Stimulated activated CD4-positive, alpha-beta T cell treated with anti-CD3 and anti-CD28 coated beads, Interleukin-15, amount 100 ng/mL, for 24 hours (primary cell): Measurements from ENCODE around the gene FRMD3.

Source experiments
- DNase-seq: peaks from one replicate; pipeline ENCODE4 v3.0.0-alpha.2; 2020

The FRMD3 gene

DNA sequence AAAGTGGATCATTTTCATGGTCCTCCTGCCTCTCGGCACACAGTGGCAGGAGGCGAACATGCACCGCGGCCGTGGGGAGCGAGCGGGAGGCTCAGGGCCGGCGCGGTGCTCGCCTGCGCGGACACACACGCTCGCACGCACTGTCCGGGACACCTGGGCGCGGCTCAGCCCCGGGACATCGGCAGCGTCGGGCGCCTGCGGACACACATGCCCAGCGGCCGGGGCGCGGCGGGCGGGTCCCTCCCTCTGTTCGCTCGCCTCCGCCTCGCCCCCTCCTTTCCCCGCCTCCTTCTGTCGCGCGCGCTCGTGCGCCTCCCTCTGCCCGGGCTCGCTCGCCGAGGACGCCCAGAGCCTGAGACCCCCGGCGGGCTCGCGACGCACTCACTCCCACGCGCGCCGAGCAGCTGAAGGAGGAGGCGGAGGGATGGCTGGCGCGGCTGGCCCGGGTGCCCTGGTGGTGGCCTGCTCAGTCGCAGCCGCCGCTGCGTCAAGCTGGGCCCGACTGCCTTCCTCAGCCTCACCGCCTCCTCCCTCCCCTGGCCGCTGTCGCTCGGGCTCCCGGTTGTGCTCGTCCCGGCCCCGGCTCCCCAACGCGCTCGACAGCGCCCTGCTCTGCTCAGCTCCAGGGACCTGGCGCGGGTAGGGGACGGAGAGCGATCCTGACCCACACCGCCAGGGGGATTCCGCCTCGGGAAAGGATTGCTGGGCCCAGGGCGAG lies at the start of gene FRMD3:
TSS of gene FRMD3 (minus strand) at position 230 of the 718 bp plus-strand sequence. CDS start at position 60, 170 bp downstream.
- peak; percentile 63 for DNase-seq

DNA sequence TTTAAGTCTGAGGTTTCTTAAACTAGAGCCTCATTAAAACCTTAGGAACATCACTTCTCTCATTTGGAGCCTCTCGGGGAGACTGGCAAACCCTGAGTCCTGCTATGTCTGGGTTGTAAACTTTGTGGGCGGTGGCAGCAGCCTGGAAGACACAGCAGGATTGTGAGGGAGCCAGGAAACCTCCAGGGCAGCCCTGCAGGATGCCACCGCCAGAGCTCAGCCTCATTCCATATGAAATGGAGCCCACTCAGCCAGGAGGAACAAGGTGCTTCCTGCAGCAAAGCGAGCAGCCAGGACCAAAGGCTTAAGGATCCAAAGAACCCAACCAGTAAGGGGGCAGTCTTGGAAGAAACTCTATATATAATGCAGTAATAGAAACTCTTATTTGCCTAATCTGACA lies 46.8 kb upstream of the FRMD3 start:
- no peak for DNase-seq

DNA sequence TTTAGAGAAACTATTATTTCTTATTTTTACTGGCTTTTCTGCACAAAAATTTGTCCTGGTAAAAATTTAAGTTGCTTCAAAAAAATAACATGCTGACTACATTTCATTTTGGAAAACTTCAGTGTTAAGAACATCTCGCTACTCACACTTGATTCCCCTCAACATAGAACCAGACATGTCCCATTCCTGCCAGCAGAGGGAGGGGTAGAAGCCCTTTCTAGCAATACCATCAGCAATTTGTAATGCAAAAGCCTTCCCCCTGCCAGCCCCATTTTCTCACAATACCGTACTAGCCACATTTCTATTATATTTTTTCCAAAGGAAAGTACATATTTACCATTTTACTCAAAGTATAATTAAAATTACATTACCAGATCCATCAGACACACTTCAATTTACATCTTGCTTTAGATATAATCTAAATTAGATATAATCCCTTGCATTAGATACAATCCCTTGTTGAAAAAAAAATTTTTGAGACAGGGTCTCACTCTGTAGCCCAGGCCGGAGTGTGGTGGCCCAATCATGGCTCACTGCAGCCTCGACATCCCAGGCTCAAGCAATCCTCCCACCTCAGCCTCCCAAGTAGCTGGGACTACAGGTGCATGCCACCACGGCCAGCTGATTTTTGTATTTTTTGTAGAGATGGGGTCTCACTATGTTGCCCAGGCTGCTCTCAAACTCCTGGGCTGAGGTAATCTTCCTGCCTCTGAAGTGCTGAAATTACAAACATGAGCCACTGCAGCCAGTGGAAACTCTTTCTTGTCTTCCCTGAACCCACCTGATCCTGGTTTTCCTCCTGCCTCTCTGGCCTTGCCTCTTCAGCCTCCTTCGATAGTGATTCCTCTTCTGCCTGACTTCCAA lies 45.2 kb upstream of the FRMD3 start:
- DNase-seq, result peak; percentile 30

DNA sequence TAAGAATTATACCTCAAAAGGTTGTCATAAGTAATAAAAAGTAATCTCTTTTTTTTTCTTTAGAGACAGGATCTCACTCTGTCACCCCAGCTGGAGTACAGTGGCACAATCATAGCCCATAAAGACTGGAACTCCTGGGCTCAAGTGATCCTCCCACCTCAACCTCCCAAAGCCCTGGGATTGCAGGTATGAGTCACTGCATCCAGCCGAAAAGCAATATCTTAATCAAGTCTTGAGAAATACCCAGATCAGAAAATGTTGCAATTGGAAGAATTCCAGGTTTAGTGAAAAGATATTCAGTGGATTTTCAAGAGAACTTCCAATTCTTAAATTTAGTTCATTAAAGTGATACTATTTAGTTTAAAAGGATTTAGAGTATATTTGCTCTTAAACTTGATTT lies 43.8 kb upstream of the FRMD3 start:
- DNase-seq, result no peak

DNA sequence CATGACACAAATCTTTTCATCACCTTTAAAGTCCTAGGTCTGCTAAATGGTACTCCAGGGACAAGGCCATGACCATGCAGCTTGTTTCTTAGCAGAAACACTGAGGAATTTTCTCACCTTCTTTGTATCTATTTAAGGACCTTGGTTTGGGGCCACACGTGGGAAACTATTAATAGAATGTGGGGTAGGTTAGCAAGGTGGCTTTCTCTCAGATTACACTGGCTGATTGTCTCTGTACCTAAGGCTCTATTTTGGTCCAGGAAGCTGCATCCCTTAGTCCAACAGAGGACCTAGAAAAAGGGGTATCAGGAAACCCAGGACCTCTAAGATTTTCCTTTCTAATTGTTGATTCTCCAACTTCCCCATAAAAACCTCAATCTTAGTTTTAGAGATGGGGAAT lies 36.3 kb upstream of the FRMD3 start:
- no peak for DNase-seq

DNA sequence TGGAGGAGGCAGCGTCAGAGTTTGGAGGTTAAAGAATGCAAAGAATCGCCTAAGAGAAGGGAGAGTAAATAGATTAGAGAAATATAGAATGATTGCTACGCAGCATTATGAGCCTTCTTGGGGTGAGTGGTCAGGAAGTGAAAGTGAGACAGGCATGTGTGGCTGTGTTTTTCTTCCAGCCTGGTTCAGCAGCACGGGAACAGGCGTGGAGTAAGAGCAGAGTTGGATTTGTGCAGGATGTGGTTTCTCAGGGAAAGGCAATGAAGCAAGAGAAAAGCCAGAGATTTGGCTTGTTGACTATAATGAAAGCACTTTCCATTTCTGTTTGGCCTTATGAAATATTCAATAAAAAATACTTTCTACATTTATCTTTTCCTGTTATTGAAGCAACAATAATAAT lies 34.3 kb upstream of the FRMD3 start:
- no peak for DNase-seq

DNA sequence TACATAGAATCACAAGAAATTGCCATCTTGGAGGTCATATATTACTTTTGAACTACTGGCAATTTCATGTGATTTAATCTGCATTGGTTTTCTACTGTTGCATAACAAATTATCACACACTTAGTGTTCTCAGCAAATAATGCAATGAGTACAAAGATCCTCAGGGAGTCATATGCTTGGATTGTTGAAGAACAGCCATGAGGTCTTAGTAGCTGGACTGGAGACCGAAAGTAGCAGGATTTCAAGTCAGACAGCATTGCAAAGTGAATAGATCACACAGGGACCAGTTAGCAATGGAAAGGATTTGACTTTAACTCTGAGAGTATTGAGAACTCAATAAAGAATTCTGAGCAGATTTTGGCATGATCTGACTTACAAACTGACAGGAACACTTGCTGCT lies 32.2 kb upstream of the FRMD3 start:
- DNase-seq, result no peak

DNA sequence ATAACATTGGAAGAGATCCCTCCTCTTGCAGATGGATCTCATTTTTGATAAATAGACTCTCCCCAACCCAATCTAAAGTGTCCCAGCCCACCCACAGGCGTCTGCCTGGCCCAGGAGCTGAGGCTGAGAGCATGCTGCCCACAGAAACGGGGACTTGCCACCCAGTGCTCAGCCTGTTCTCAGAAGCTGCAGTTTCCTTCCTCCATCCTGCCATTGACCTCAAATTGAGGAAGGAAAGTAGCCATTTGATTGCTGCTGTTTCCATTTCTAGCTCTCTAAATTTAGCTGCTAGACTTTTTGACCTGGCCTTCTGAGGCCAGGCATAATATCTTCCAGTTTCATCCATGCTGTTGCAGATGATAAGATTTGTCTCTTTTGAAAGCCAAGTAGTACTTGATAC lies 31.1 kb upstream of the FRMD3 start:
- no peak for DNase-seq

DNA sequence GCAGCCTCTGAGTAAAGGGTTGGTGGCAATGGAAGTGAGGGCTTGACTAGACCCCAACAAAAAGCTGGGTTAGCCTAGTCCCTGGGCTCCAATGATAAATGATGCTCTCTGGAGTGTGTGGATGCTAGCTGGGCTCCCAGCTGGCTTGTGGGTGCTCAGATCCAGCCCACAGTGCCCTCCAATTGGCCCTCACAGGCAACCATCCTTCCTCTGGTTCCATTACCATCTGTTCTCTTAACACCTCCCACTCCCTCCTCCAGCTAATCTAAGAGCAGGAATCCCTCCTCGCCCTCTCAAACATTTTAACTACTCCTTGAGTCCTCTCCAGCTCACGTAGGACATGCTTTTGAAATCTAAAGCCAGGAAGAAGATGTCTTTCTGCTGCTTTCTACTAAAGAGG lies 25.2 kb upstream of the FRMD3 start:
- DNase-seq, result no peak

DNA sequence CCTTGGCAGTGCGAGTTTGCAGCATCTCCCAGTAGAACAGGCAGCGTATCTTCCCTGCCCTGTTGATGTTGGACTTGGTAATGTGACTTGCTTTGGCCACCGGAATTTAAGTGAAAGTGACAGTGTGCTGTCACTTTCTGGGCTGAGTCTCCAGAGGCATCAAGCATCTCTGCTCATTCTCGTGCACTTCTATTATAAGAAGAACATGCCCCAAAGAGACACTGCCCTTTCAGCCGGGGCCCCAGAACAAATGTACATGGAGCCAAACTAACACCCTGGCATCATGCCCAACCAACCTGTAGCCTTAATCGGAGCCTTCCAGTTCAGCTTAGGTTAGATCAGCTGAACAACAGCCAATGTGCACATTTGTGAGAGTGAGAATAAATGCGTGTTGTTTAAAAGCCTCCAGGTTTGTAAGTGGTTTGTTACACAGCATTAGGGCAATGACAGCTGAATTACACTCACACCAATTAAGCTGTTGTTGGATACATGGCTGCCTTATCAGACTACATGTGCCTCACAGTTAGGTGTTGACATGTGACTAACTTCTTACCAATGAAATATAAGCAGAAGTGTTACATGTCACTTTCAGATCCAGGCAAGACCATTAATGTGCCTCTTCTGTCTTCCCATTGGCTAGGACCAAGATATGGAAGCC lies 22.1 kb upstream of the FRMD3 start:
- DNase-seq, result no peak

DNA sequence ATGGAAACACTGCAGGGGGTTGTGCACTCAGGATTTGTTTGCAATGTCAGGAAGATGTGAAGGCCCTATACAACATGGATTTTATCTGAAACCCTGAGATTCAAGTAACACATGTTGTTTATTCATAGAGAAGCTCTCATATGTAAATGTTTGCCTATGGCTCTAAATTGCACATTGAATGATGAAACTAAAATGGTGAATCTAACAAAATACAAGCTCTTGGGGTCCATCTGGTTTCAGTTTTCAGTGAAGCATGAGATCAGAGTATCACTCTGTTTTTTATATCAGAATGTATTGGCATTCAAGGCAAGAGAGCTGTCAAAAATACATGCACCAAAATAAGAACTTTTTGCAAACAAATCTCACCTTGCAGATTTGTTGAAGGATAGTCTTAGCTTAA lies 19.6 kb upstream of the FRMD3 start:
- DNase-seq, result no peak

DNA sequence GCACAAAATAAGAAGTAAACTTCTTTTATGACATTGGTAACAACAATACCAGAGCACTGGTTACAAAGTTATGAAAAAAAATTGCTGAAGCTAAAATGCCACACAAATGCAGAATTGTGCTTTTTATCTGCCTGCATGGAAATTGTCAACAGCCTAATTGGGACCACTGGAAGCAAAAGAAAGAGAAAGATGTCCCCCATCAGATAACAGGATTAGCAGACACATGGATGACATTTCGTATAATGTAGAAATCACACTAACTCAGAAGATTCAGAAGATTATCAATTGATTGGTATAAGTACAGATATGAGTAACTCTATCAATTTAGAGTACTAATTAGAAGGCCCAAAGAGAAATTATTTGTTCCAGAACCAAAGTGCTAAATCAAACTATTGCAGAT lies 19.1 kb upstream of the FRMD3 start:
- DNase-seq, result no peak

DNA sequence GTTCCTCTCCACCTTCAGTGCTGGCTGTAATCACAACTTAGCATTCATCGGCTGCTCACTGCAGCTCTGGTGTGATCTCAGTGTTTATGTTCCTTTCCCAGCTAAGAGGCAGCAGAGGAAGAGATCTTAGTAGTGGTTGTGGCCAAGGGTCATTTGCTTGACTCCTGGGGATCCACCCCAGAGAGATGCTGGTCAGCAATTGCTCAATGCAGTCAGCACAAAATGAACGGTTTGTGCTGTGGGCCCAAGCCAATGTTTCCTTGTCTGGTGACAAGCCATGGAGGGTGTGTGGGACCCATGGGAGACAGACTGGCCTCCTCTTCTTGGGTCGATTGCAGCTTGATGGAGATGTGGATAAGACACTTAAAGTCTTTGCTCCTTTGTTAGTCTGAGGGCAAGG lies 16.1 kb upstream of the FRMD3 start:
- no peak for DNase-seq

DNA sequence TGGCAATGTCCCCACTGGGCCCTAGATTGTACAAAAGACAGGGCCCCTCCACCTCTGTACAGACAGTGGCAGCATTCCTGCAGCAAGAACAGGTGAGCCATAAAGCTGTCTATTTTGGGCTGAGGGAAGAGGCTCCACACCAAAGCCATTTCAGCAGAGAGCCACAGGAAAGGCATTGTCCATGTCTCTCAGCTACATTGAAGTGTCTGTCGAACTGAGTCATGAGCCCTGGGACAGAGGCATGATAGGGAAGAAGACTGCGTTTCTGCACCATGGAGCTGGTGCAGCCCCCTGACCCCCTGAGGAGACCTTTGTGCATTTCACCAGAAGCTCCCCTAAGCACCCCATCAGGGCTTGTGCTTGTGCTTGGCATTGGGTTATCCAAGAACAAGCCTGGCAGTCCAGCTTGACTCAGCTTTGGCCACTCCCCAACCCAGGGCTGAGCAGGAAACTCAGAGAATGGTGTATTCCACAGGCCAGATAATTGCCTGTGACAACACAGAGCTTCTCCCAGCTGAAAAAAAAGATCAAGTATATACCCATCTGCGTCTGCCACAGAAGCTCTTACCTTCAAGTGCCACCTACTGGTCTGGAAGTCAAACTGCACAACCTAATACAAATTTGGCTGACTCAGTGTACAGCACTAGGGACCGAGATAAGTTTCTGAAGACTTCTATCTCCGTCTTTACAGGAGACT lies 5.9 kb upstream of the FRMD3 start:
- DNase-seq, result peak; percentile 1

DNA sequence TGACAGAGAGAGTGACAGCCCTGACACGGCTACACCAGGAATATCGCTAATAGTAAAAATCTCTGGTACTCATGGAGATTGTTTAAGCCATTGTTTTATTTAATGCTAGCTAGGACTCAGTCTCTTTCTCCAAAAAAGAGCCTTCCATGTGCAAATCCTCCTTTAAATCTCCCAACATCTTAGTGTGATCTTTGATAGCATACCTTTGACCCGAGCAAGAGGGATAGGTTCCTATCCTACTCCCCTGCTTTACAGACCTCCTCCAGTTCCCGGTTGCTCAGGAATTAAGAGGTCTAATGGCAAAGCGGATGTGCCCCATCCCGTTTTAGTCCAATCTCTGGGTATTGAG lies 663 bp upstream of the FRMD3 start:
- DNase-seq, result no peak

DNA sequence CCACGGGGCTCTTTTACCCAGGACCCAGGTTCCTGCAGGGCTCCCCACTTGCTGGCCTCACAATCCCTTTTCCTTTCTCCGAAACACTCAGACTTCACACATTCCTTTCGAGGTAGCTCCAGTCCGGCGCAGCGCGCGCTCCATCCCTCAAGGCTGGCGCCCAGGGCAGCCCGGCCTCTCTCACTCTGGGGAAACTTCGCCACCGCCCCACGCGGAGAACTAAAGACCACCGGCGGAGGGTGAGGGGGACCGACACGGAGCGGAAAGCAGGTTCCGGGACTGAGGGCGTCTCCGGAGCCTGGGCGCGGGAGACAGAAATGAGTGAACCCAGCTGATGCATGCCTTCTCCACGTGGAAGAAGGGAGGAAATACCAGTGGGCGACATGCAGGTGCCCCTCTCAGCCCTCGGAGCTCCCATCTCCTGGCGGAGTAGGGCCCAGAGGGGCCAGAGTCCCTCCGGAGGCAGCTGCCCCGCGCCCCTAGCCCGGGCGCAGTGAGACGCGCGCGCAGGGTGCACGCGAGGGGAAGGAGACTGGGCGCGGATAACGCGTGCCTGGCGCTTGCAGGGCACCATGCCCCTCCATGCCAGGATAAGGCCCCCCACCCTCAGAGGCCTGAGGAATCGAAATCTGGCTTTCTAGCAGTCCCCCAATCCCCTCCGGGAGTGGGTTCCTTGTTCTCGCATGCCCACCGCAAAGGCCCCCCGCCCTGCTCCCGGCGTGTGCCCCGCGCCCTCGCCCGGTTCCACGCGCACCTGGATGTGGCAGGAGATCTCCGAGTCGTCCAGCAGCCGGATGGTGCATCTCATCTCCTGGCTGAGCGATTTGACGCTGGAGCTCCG lies 650 bp downstream of the FRMD3 start:
- DNase-seq, result peak; percentile 3

DNA sequence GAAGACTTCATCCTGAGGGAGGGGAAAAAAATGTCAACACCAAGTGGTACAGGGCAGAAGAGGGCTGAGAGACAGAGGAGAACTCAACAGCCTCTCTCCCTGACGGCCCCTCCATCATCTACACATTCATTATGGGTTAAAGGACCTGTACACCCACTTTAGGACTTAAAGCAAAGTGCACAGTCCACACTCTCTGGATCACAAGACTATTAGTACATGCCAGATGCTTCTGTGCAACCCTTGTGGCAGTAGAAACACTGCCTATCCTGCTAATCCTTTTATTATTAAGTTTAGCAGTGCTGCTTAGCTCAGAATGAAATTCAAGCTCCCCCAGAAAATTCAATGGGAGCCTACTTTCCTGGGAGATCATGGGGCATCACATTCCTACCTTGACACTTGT lies 1.9 kb downstream of the FRMD3 start:
- no peak for DNase-seq

DNA sequence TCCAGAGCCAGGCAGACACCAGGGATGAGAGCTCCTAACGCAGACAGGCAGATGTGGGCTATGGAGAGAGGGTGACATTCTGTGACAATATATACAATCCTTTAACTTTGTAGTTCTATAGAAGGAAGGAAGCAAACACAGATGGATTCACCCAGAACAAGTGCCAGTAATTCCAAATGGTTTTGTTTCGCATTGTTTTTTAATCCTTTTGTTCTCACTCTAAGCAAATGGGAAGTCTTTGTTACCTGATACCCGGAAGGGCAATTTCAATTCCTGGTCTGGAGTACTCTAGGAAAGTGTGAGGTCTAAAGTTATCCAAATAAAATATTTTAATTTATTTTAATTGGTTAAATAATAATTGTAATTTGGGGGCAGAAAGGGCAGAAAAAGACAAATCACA lies 2.5 kb downstream of the FRMD3 start:
- DNase-seq, result no peak

DNA sequence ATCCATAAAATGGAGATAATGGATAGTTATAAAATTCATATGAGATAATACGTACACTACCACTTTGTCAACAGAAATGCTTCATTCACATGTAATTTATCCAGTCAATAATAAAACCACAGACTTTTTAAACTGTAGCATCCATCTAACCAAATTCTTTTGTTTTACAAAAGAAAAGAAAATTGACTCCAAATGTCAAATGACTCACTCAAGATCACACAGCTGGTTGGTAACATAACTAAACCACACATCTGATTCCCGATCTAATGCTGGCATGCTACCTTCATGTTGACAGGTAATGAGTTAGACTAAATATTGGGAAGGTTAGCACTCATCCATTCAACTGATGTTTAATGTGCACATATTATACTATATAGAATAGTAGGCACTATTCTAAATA lies 4.9 kb downstream of the FRMD3 start:
- DNase-seq, result no peak

DNA sequence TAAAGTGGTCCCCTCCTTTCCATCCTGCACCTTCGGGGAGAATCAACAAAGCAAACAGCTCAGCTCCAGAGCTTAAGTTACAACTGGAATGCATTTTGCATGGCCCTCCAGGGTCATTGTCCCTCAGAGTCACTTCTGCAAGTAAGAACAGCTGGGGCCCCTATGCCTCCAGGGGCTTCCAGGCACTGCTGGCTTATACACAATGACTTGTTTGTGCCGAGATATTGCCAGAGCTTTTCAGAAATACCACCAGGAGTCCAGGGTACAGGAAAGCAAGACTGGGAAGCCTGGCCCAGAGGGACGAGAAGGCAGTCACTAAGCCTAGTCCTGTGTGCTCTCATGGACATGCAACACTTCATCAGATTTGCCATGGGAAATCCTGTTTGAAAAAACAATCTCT lies 11.3 kb downstream of the FRMD3 start:
- DNase-seq, result no peak

DNA sequence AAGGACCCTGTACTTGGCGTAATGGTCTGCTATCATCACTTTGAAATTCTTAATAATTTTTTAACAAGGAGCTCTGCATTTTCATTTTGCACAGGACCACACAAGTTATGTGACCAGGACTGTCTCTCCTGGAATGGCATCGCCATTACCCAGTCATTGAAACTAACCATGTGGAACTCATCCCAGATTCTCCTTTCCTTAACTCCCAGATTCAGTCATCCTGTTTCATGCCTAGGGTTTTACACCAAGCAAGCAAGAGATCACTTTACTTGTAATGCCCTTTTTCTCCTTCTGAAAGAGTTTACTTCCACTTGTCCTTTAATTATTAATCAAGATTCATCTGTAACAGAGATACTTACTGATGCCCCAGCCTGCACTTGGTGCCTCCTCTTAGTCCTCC lies 12.0 kb downstream of the FRMD3 start:
- DNase-seq, result no peak

DNA sequence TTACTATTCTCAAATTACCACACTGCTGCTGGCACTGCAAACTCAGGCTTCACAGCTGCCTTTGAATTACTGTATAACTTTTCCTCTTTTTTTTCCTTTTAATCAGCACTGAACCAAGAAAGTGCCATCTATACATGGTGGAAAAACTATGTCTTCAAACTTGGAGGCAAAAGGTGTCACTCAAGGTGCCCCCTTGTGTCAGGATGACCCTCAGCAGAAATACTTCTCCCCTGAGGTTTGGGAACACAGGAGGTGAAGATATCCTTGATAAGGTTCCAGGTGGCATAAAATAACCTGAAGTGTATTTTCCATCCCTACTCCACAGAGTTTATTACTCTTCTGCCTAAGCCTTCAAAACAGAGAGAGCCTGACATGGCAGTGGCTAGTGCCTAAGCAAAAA lies 14.5 kb downstream of the FRMD3 start:
- no peak for DNase-seq

DNA sequence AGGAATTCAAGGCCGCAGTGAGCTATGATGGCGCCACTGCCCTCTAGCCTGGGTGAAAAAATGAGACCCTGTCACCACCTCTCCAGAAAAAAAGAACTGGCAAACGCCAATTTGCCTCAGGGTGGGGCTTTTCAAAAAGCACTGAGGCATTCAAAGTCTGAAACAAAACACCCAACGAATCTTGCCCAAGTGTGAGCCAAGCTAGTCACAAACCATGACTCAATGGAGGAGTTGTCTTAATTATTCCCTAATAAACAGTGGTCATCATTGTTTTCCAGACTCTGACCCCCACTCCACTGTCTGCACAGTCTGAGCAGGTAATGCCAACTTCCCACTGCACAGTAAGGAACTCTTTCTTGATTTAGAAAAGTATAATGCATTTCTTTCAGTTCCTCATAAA lies 16.8 kb downstream of the FRMD3 start:
- no peak for DNase-seq
